HEK293 (cell line): ENCODE measurements around the gene ZNF324.
"Not testable (repeated sequence)": the region's sequence is repeated elsewhere in the genome, so short reads cannot be mapped to it uniquely, and the experiment has no call there.

Source experiments
- CTCF ChIA-PET: fragments of 350-600 bp; formaldehyde crosslinking; extraction: SDS; loops from one replicate; lab custom pipeline; 2021; ENCODE audit warnings: antibody characterized with exemption; lab: Yijun Ruan, JAX
- POLR2A ChIA-PET: fragments of 300-600 bp; formaldehyde crosslinking; extraction: SDS; loops from one replicate; lab custom pipeline; 2020; ENCODE audit warnings: antibody characterized with exemption, inconsistent platforms; lab: Yijun Ruan, JAX
- H3K27ac ChIP-seq: fragments of 200-500 bp; sonication (Bioruptor generic); 2 replicates; pipeline ENCODE4 v1.5.1; 2014; ENCODE audit warnings: low read depth, low read length, control low read depth, inconsistent platforms; ENCODE audit errors: extremely low read depth
- H3K36me3 ChIP-seq, 2 experiments: fragments of 200-500 bp in 1 of 2; sonication (Bioruptor generic) in 1 of 2; 1 replicate in 1 of 2; 2 replicates in 1 of 2; pipeline ENCODE4 v1.5.1; 2014 to 2017; ENCODE audit warnings: inconsistent platforms in 2 of 2, low read length in 2 of 2; ENCODE audit not compliant: control insufficient read depth in 2 of 2, insufficient read depth in 1 of 2
- H3K4me1 ChIP-seq: fragments of 200-500 bp; sonication (Bioruptor generic); 2 replicates; pipeline ENCODE4 v1.5.1; 2014; ENCODE audit warnings: mild to moderate bottlenecking, low read length, inconsistent platforms; ENCODE audit not compliant: control insufficient read depth, insufficient read depth
- H3K4me3 ChIP-seq: 2 replicates; pipeline ENCODE4 v1.5.1; 2011; ENCODE audit warnings: low read depth, mild to moderate bottlenecking, control low read depth, low read length, moderate library complexity
- H3K9me3 ChIP-seq: fragments of 200-500 bp; sonication (Bioruptor generic); 2 replicates; pipeline ENCODE4 v1.5.1; 2014; ENCODE audit warnings: low read depth, low read length, inconsistent platforms; ENCODE audit not compliant: control insufficient read depth, insufficient read depth
- GFI1B ChIP-seq: fragments of 450-650 bp; formaldehyde crosslinking; IDR thresholded peaks from 2 replicates; pipeline ENCODE4 v1.5.1; 2016; ENCODE audit warnings: missing biosample characterization, missing genetic modification characterization
- GLI2 ChIP-seq: fragments of 450-650 bp; formaldehyde crosslinking; IDR thresholded peaks from 2 replicates; pipeline ENCODE4; 2017; ENCODE audit warnings: missing biosample characterization, missing genetic modification characterization, low read depth, borderline replicate concordance
- GLIS1 ChIP-seq: fragments of 450-650 bp; formaldehyde crosslinking; IDR thresholded peaks from 2 replicates; pipeline ENCODE4 v1.5.1; 2016; ENCODE audit warnings: missing biosample characterization, missing genetic modification characterization
- PRDM1 ChIP-seq: fragments of 450-650 bp; formaldehyde crosslinking; IDR thresholded peaks from 2 replicates; pipeline ENCODE4; 2016; ENCODE audit warnings: missing biosample characterization, missing genetic modification characterization
- RBAK ChIP-seq: fragments of 450-650 bp; formaldehyde crosslinking; IDR thresholded peaks from 2 replicates; pipeline ENCODE4 v1.5.1; 2016; ENCODE audit warnings: missing biosample characterization, missing genetic modification characterization
- SCRT2 ChIP-seq: fragments of 450-650 bp; formaldehyde crosslinking; IDR thresholded peaks from 2 replicates; pipeline ENCODE4 v1.5.1; 2016; ENCODE audit warnings: missing biosample characterization, missing genetic modification characterization
- TCF7L2 ChIP-seq: IDR thresholded peaks from 2 replicates; pipeline ENCODE4 v1.6.1; 2011; ENCODE audit warnings: low read depth, mild to moderate bottlenecking, inconsistent platforms, low read length, moderate library complexity, borderline replicate concordance
- TRIM28 ChIP-seq: IDR thresholded peaks from 2 replicates; pipeline ENCODE4 v1.6.1; 2011; ENCODE audit warnings: low read length, control low read depth, borderline replicate concordance
- ZBTB6 ChIP-seq: fragments of 450-650 bp; formaldehyde crosslinking; IDR thresholded peaks from 2 replicates; pipeline ENCODE4 v1.5.1; 2017; ENCODE audit warnings: missing biosample characterization, missing genetic modification characterization
- ZFHX2 ChIP-seq: fragments of 450-650 bp; formaldehyde crosslinking; conservative IDR thresholded peaks from 2 replicates; pipeline ENCODE4 v1.5.1; 2016; ENCODE audit warnings: missing biosample characterization, missing genetic modification characterization
- ZFP3 ChIP-seq: fragments of 450-650 bp; formaldehyde crosslinking; IDR thresholded peaks from 2 replicates; pipeline ENCODE4 v1.5.1; 2016; ENCODE audit warnings: low read depth, missing biosample characterization, missing genetic modification characterization
- ZIC2 ChIP-seq: fragments of 450-650 bp; formaldehyde crosslinking; IDR thresholded peaks from 2 replicates; pipeline ENCODE4 v1.5.1; 2016; ENCODE audit warnings: missing biosample characterization, missing genetic modification characterization
- ZNF112 ChIP-seq: fragments of 450-650 bp; formaldehyde crosslinking; IDR thresholded peaks from 2 replicates; pipeline ENCODE4 v1.5.0; 2017; ENCODE audit warnings: missing biosample characterization, missing genetic modification characterization
- ZNF132 ChIP-seq: fragments of 450-650 bp; formaldehyde crosslinking; IDR thresholded peaks from 2 replicates; pipeline ENCODE4 v1.5.1; 2017; ENCODE audit warnings: missing biosample characterization, missing genetic modification characterization, borderline replicate concordance
- ZNF16 ChIP-seq: fragments of 450-650 bp; formaldehyde crosslinking; IDR thresholded peaks from 2 replicates; pipeline ENCODE4 v1.5.1; 2016; ENCODE audit warnings: low read depth, missing biosample characterization, missing genetic modification characterization
- ZNF174 ChIP-seq: fragments of 450-650 bp; formaldehyde crosslinking; IDR thresholded peaks from 2 replicates; pipeline ENCODE4 v1.5.0; 2017; ENCODE audit warnings: missing biosample characterization, mild to moderate bottlenecking, missing genetic modification characterization
- ZNF341 ChIP-seq: fragments of 450-650 bp; formaldehyde crosslinking; IDR thresholded peaks from 2 replicates; pipeline ENCODE4; 2016; ENCODE audit warnings: low read depth, missing biosample characterization, missing genetic modification characterization
- ZNF366 ChIP-seq: fragments of 450-650 bp; formaldehyde crosslinking; conservative IDR thresholded peaks from 2 replicates; pipeline ENCODE4 v1.5.1; 2016; ENCODE audit warnings: missing biosample characterization, missing genetic modification characterization
- ZNF394 ChIP-seq: fragments of 450-650 bp; formaldehyde crosslinking; IDR thresholded peaks from 2 replicates; pipeline ENCODE4 v1.5.1; 2016; ENCODE audit warnings: missing biosample characterization, missing genetic modification characterization, mild to moderate bottlenecking, moderate library complexity, borderline replicate concordance
- ZNF510 ChIP-seq: fragments of 450-650 bp; formaldehyde crosslinking; IDR thresholded peaks from 2 replicates; pipeline ENCODE4 v1.5.1; 2018; ENCODE audit warnings: mild to moderate bottlenecking, missing genetic modification characterization, missing biosample characterization; ENCODE audit not compliant: insufficient replicate concordance
- ZNF555 ChIP-seq: fragments of 450-650 bp; formaldehyde crosslinking; conservative IDR thresholded peaks from 2 replicates; pipeline ENCODE4 v1.5.1; 2017; ENCODE audit warnings: missing biosample characterization, mild to moderate bottlenecking, missing genetic modification characterization, inconsistent platforms

The ZNF324 gene

DNA sequence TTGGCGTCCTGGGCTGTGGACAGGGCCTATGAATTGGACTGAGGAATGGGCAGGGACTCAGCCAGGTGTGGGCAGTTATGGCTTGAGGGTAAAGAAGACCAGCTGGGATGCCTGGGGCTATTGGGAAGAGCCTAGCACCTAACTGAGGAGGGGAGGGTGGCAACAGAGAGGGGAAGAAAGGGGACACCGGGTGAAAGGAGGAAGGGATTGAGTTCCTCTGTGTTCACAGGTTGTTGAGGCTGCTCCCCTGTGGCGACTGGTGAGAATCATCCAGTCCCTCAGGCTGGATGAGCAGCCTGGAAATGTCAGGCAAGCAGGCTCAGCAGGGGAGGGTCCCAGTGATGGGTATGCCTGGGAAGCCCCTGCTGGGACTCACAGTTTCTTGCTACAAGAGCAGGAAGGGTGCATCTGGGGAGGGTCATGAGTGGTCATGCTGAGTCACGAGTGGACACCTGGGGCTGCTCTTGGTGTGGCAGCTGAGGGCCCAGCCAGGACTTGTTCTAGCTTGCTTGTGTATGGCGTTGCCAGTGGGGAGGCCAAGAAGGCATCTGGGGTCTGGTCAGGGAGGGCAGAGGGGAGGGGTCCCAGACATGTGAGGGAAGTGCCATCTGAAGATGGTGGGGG, 1.4 kb downstream of the ZNF324 start:
- ChIA-PET POLR2A (interaction anchor here (0.6 to 2.6 kb wide), 2 partner anchors 51 to 91 kb away, joined by 3 to 10 read pairs; partner anchors contain the start of gene ZBTB45), CTCF (interaction anchor here (0.8 to 1.2 kb wide), 4 partner anchors 29 to 80 kb away, joined by 3 read pairs; partner anchors contain the start of gene ZBTB45)
- Histone ChIP-seq H3K4me3 (peak overlapping the region; percentile 34), H3K4me1 (no peaks in the 10 kb centered on the region; the same call in 1 of the 2 replicates), H3K27ac (no peak overlapping the region), H3K36me3 (peaks cover 6 to 42% of the 10 kb centered on the region in 2 experiments), H3K9me3 (no peaks in the 10 kb centered on the region)
- TF ChIP-seq SCRT2: peak; percentile 62; the same call in 1 of the 2 replicates
- no peak for TF ChIP-seq TRIM28
- TF ChIP-seq ZNF394: no peak
- peak; percentile 80 for TF ChIP-seq PRDM1
- TF ChIP-seq ZNF341: peak; percentile 64
- 0 out of 2 replicates have a peak, but pooled peaks have one; percentile 21 for TF ChIP-seq ZNF366
- peak; percentile 18; the same call in 1 of the 2 replicates for TF ChIP-seq GLIS1 (tag by site-specific recombination)
- peak; percentile 99 for TF ChIP-seq ZIC2 (tag by site-specific recombination)
- TF ChIP-seq ZNF132: no peak
- no peak for TF ChIP-seq ZNF112 (tag by site-specific recombination)
- TF ChIP-seq ZFHX2 (tag by site-specific recombination): no peak
- no peak for TF ChIP-seq ZNF510 (tag by site-specific recombination)
- TF ChIP-seq ZNF16: no peak

- Histone ChIP-seq H3K27ac (no peak overlapping the region), H3K4me1 (no peaks in the 10 kb centered on the region; the same call in 1 of the 2 replicates), H3K36me3 (peaks cover 9 to 50% of the 10 kb centered on the region in 2 experiments; a peak in 2 of 3 replicates), H3K9me3 (no peaks in the 10 kb centered on the region), H3K4me3 (no peak overlapping the region)
- TF ChIP-seq ZFP3 (tag by site-specific recombination) (no peak), GFI1B (tag by site-specific recombination) (no peak), GLI2 (no peak), RBAK (no peak), ZNF555 (tag by site-specific recombination) (no peak), TCF7L2 (no peak), ZNF174 (tag by site-specific recombination) (no peak), ZBTB6 (tag by site-specific recombination) (no peak)
- POLR2A ChIA-PET: interaction anchor here (0.6 to 1.2 kb wide), 4 partner anchors 15 to 92 kb away, joined by 3 to 9 read pairs (median 5); partner anchors contain the start of gene ZNF324B
- CTCF ChIA-PET: interaction anchor here (0.6 to 1.2 kb wide), 4 partner anchors 30 to 202 kb away, joined by 3 read pairs; no protein-coding TSS in a partner anchor
These were observed 2.5 kb downstream of the ZNF324 start for GRCh38 chr19:58469241-58470013.

DNA sequence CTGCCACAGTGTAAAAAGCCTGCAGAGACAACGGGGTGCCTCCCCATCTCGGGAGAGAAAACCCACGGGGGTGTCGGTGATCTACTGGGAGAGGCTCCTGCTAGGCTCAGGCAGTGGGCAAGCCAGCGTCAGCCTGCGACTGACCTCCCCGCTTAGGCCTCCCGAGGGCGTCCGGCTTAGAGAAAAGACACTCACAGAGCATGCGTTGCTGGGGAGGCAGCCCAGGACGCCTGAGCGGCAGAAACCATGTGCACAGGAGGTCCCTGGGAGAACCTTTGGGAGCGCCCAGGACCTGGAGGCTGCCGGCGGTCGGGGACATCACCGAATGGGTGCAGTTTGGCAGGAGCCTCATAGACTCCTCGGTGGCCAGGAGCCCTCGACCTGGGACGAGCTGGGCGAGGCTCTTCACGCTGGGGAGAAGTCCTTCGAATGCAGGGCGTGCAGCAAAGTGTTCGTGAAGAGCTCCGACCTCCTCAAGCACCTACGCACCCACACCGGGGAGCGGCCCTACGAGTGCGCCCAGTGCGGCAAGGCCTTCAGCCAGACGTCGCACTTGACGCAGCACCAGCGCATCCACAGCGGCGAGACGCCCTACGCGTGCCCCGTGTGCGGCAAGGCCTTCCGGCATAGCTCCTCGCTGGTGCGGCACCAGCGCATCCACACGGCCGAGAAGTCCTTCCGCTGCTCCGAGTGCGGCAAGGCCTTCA, 4.1 kb downstream of the ZNF324 start:
- H3K27ac ChIP-seq, CTCF ChIA-PET, H3K9me3 ChIP-seq, POLR2A ChIA-PET, H3K4me3 ChIP-seq, H3K4me1 ChIP-seq: not testable (repeated sequence)
- H3K36me3 ChIP-seq: peaks cover 9 to 50% of the 10 kb centered on the region in 2 experiments; a peak in 2 of 3 replicates
